GM18867 (cell line): ENCODE data around the gene DYNLT1.
"Not testable (repeated sequence)": the region's sequence is repeated elsewhere in the genome, so short reads cannot be mapped to it uniquely, and the experiment has no call there.

Source experiments
- ATAC-seq: cut with Tn5 transposase; IDR thresholded peaks from one replicate; pipeline ENCODE4 v1.9.1; 2021; ENCODE audit warnings: mild to moderate bottlenecking, moderate library complexity; ENCODE audit not compliant: unreplicated experiment

Gene DYNLT1

GRCh38 chr6:158644231-158645063, at the start of gene DYNLT1:
TSS of gene DYNLT1 (minus strand) at chr6:158644743. CDS start at chr6:158644708, 35 bp downstream.
- ATAC-seq = peak; percentile 66

GRCh38 chr6:158688860-158689259, 44.3 kb upstream of the DYNLT1 start:
- no peak for ATAC-seq

GRCh38 chr6:158687506-158687905, 43.0 kb upstream of the DYNLT1 start:
- ATAC-seq = no peak

GRCh38 chr6:158686791-158687381, 42.3 kb upstream of the DYNLT1 start:
- no peak for ATAC-seq

- no peak for ATAC-seq
Observed at GRCh38 chr6:158686311-158686710, 41.8 kb upstream of the DYNLT1 start.

GRCh38 chr6:158684745-158685324, 40.3 kb upstream of the DYNLT1 start:
- no peak for ATAC-seq

- no peak for ATAC-seq
Observed at GRCh38 chr6:158684311-158684710, 39.8 kb upstream of the DYNLT1 start.

GRCh38 chr6:158680481-158680880, 35.9 kb upstream of the DYNLT1 start:
- ATAC-seq = no peak

GRCh38 chr6:158680015-158680414, 35.5 kb upstream of the DYNLT1 start:
- ATAC-seq = no peak

GRCh38 chr6:158677906-158678578, 33.5 kb upstream of the DYNLT1 start:
- no peak for ATAC-seq

- ATAC-seq = not testable (repeated sequence)
Observed at GRCh38 chr6:158677094-158677493, 32.6 kb upstream of the DYNLT1 start.

GRCh38 chr6:158674342-158675131, 30.0 kb upstream of the DYNLT1 start:
- ATAC-seq = no peak

GRCh38 chr6:158672726-158673125, 28.2 kb upstream of the DYNLT1 start:
- no peak for ATAC-seq

- not testable (repeated sequence) for ATAC-seq
Observed at GRCh38 chr6:158672119-158672518, 27.6 kb upstream of the DYNLT1 start.

GRCh38 chr6:158669145-158670035, 24.8 kb upstream of the DYNLT1 start:
- ATAC-seq = no peak

GRCh38 chr6:158668707-158669103, 24.2 kb upstream of the DYNLT1 start:
- ATAC-seq = no peak

- ATAC-seq = no peak
Observed at GRCh38 chr6:158667360-158667981, 22.9 kb upstream of the DYNLT1 start.

- ATAC-seq = no peak
Observed at GRCh38 chr6:158666628-158667359, 22.3 kb upstream of the DYNLT1 start.

GRCh38 chr6:158665332-158665731, 20.8 kb upstream of the DYNLT1 start:
- ATAC-seq = no peak
